VCaP (cell line): ENCODE measurements around the gene GPR162.

Experiments used
- H3K27ac ChIP-seq: fragments of 450-650 bp; 2 replicates; pipeline ENCODE4 v1.5.1; 2017
- TF ChIP-seq, protein P1 (sequence below): fragments of 450-650 bp; conservative IDR thresholded peaks from 2 replicates; pipeline ENCODE4 v1.5.1; 2017; ENCODE audit warnings: mild to moderate bottlenecking, moderate library complexity

GPR162 gene, protein sequence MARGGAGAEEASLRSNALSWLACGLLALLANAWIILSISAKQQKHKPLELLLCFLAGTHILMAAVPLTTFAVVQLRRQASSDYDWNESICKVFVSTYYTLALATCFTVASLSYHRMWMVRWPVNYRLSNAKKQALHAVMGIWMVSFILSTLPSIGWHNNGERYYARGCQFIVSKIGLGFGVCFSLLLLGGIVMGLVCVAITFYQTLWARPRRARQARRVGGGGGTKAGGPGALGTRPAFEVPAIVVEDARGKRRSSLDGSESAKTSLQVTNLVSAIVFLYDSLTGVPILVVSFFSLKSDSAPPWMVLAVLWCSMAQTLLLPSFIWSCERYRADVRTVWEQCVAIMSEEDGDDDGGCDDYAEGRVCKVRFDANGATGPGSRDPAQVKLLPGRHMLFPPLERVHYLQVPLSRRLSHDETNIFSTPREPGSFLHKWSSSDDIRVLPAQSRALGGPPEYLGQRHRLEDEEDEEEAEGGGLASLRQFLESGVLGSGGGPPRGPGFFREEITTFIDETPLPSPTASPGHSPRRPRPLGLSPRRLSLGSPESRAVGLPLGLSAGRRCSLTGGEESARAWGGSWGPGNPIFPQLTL

DNA sequence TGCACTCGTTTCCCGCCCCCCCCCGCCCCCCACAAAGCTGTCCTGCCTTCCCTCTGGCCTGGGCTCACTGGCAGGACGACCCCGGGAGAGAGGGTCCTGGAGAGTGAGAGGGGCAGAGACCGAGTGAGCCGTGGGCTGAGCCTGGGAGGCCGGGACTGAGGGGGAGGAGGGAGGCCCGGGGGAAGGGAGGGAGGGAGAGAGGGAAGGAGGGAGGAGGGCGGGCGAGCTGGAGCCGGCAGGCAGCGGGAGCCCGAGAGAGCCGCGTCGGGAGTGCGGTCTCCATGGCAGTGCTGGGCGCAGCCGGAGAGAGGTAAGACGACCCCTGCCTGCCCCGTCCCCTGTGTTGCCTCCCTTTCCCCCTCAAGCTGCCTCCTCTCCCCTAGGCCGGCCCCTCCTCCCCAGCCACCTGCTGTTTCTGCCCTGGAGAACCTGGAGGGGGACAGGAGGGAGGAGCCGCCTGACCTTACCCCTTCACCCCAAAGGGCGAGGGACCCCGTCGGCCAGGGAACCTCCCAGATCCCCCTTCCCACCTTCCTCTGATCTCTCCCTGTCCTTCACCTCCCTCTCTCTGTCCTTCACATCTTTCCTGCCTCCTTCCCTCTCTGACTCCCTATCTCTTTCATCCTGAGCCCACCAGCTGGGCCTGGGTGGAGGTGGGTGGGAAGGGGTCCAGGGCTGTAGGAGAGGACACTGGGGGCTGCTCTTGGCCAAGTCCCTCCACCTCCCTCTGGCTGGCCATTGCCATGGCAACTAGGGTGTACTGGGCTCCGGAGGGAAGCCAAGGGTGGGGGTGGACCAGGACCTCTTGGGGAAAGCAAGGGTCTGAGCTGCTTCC lies at the start of gene GPR162:
Gene GPR162, plus strand, starts transcription at position 231 of the 835 bp plus-strand sequence. CDS start 2,078 bp downstream, outside the sequence.
- H3K27ac ChIP-seq, result peak within 1 kb of the TSS; percentile 69; the same call in 1 of the 2 replicates

DNA sequence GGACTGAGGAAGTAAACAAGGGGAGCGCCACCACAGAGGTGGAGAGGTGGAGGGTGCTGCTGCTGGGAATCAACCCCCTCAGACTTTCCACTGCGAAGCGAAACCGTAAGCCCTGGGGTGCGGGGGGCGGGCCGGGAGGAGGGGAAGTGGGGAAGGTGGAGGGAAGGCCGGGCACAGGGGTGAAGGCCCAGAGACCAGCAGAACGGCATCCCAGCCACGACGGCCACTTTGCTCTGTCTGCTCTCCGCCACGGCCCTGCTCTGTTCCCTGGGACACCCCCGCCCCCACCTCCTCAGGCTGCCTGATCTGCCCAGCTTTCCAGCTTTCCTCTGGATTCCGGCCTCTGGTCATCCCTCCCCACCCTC lies 49.3 kb upstream of the GPR162 start, which contains the start of gene LAG3:
Gene LAG3, plus strand, starts transcription at position 190 of the 365 bp plus-strand sequence. CDS start 333 bp downstream, outside the sequence.
- peak within 1 kb of the TSS; percentile 97 for H3K27ac ChIP-seq
- TF ChIP-seq, protein P1, sequence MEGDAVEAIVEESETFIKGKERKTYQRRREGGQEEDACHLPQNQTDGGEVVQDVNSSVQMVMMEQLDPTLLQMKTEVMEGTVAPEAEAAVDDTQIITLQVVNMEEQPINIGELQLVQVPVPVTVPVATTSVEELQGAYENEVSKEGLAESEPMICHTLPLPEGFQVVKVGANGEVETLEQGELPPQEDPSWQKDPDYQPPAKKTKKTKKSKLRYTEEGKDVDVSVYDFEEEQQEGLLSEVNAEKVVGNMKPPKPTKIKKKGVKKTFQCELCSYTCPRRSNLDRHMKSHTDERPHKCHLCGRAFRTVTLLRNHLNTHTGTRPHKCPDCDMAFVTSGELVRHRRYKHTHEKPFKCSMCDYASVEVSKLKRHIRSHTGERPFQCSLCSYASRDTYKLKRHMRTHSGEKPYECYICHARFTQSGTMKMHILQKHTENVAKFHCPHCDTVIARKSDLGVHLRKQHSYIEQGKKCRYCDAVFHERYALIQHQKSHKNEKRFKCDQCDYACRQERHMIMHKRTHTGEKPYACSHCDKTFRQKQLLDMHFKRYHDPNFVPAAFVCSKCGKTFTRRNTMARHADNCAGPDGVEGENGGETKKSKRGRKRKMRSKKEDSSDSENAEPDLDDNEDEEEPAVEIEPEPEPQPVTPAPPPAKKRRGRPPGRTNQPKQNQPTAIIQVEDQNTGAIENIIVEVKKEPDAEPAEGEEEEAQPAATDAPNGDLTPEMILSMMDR, result no peak

More for the DNA sequence above, at the start of gene GPR162:
- TF ChIP-seq, protein P1, result no peak

DNA sequence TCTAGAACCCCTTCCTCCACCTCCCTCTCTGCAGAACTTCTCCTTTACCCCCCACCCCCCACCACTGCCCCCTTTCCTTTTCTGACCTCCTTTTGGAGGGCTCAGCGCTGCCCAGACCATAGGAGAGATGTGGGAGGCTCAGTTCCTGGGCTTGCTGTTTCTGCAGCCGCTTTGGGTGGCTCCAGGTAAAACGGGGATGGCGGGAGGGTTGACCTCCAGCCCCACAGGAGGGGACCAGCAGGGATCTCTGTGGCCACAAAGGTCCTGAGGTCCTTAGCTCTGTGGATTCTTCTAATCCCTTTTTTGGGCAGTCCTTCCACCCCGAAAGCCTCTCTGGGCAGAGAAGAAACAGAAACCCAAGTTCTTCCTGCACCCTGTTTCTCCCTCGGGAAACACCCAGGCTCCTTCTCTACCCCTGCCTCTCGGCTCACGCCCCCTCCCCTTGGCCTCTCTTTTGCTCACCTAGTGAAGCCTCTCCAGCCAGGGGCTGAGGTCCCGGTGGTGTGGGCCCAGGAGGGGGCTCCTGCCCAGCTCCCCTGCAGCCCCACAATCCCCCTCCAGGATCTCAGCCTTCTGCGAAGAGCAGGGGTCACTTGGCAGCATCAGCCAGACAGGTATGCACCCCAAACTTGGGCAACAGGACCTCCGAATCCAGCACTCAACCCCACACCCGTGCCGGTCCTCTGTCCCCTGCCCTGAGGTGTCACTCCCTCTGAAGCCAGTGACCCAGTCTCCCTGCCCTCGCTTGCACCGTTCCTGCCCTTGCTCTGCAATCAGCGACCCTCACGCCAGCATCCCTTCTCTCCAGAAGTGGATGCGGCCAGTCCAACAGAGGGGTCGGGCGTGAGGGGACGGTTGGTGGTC lies 48.7 kb upstream of the GPR162 start:
- TF ChIP-seq, protein P1, result no peak
- H3K27ac ChIP-seq, result peak overlapping the region; percentile 87

DNA sequence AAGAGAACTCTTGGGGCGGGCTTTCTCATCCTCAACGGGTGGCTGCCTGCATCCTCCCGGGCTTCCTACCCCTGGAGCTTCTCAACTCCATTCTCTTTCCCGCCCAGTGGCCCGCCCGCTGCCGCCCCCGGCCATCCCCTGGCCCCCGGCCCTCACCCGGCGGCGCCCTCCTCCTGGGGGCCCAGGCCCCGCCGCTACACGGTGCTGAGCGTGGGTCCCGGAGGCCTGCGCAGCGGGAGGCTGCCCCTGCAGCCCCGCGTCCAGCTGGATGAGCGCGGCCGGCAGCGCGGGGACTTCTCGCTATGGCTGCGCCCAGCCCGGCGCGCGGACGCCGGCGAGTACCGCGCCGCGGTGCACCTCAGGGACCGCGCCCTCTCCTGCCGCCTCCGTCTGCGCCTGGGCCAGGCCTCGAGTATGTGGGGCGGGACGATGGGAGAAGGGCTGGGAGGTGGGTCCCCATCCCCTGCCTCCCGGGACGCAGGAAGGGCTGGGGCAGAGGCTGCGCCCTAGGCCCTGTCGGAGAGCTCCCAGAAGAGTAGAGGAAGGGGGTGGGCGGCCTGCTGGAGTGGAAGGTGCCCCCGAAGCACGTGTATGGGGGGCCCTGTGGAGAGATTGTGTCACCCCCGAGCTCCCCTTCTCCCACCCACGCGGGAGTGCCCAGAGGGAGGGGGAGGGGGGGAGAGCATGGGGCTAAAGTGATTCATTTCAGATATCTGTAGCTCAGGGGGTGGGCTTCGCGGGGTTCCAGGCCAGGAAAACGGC lies 47.9 kb upstream of the GPR162 start:
- TF ChIP-seq, protein P1, result no peak
- H3K27ac ChIP-seq, result peak overlapping the region; percentile 87

DNA sequence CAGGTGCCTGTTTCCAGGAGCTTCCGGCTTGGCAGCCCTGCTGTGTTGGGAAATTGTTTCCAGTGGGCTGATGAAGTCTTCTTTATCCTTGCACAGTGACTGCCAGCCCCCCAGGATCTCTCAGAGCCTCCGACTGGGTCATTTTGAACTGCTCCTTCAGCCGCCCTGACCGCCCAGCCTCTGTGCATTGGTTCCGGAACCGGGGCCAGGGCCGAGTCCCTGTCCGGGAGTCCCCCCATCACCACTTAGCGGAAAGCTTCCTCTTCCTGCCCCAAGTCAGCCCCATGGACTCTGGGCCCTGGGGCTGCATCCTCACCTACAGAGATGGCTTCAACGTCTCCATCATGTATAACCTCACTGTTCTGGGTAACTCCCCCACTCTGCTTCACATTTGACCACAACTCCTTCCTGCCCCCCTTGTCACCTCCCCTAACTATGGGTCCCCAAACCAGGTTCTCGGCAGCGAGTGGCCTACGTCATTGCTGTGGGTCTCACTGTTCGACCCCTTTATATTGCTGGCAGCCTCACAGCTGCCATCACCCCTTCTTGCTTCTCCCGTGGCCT lies 47.0 kb upstream of the GPR162 start:
- TF ChIP-seq, protein P1, result no peak
- peak overlapping the region; percentile 87 for H3K27ac ChIP-seq
